CD14-positive monocyte (primary cell): ENCODE results near the gene CDH13. TPM values are rescaled to one million over a fixed set of nuclear protein-coding genes. Genes with fewer than 3 reads are reported as not detected.

Source experiments
- DNase-seq, 3 donors: peaks; one replicate each; pipeline ENCODE4 v3.0.0-alpha.2; 2011 to 2022
- H2AFZ ChIP-seq: 2 replicates; pipeline ENCODE4 v1.6.0; 2012; ENCODE audit warnings: mild to moderate bottlenecking, low read depth, low read length, inconsistent platforms; ENCODE audit not compliant: insufficient read depth, poor library complexity, severe bottlenecking
- H3K27ac ChIP-seq, 2 donors: 1 replicate in 1 of 2; 2 replicates in 1 of 2; pipeline ENCODE4 v1.5.1; 2012 to 2013; ENCODE audit warnings: low read length in 2 of 2, control low read depth in 1 of 2, inconsistent platforms in 1 of 2, low read depth in 1 of 2, mild to moderate bottlenecking in 1 of 2
- H3K27me3 ChIP-seq, 2 donors: one replicate each; pipeline versions ENCODE4 v1.6.0 to v1.6.1; 2011 to 2013; ENCODE audit warnings: low read length in 2 of 2; ENCODE audit not compliant: control insufficient read depth in 2 of 2, insufficient read depth in 2 of 2
- H3K36me3 ChIP-seq, 2 donors: replicated peaks in 1 of 2; 1 replicate in 1 of 2; 2 replicates in 1 of 2; pipeline versions ENCODE4 v1.5.1 to v1.6.1; 2012 to 2013; ENCODE audit warnings: low read length in 2 of 2, control low read depth in 1 of 2, inconsistent platforms in 1 of 2, mild to moderate bottlenecking in 1 of 2; ENCODE audit not compliant: insufficient read depth in 2 of 2, control insufficient read depth in 1 of 2
- H3K4me1 ChIP-seq, 2 donors: 1 replicate in 1 of 2; 2 replicates in 1 of 2; pipeline versions ENCODE4 v1.5.1 to v1.6.1; 2012 to 2013; ENCODE audit warnings: low read length in 2 of 2, control low read depth in 1 of 2, inconsistent platforms in 1 of 2, mild to moderate bottlenecking in 1 of 2, moderate library complexity in 1 of 2; ENCODE audit not compliant: insufficient read depth in 2 of 2, control insufficient read depth in 1 of 2
- H3K4me2 ChIP-seq: replicated peaks from 2 replicates; pipeline ENCODE3; 2012; ENCODE audit warnings: low read length, moderate library complexity, mild to moderate bottlenecking; ENCODE audit not compliant: poor library complexity, severe bottlenecking; ENCODE audit errors: extremely low read depth
- H3K4me3 ChIP-seq, 3 experiments: fragments of 200-600 bp in 1 of 3; sonication (generic) in 1 of 3; replicated peaks in 1 of 3; 1 replicate in 2 of 3; 2 replicates in 1 of 3; pipeline ENCODE4 v1.5.1; 2011 to 2013; ENCODE audit warnings: low read length in 3 of 3, mild to moderate bottlenecking in 3 of 3, control low read depth in 2 of 3, low read depth in 2 of 3, inconsistent platforms in 1 of 3, moderate library complexity in 1 of 3
- H3K79me2 ChIP-seq: 2 replicates; pipeline ENCODE4 v1.6.0; 2012; ENCODE audit warnings: mild to moderate bottlenecking, control low read depth, inconsistent platforms, low read length, moderate library complexity; ENCODE audit not compliant: insufficient read depth
- H3K9ac ChIP-seq: 2 replicates; pipeline ENCODE4 v1.6.0; 2017; ENCODE audit warnings: low read length, mild to moderate bottlenecking; ENCODE audit not compliant: insufficient read depth, poor library complexity, severe bottlenecking
- H3K9me3 ChIP-seq, 2 donors: replicated peaks in 1 of 2; 1 replicate in 1 of 2; 2 replicates in 1 of 2; pipeline versions ENCODE4 v1.5.1 to v1.6.1; 2012 to 2013; ENCODE audit warnings: low read length in 2 of 2, control low read depth in 1 of 2; ENCODE audit not compliant: control insufficient read depth in 1 of 2, insufficient read depth in 1 of 2
- H4K20me1 ChIP-seq: 2 replicates; pipeline ENCODE4 v1.6.0; 2012; ENCODE audit warnings: mild to moderate bottlenecking, low read length, control low read depth, moderate library complexity; ENCODE audit not compliant: insufficient read depth
- H3K27ac Mint-ChIP-seq, 7 donors: one replicate each; pipeline ENCODE4 v1.8.0; 2020; ENCODE audit warnings: mild to moderate bottlenecking in 7 of 7, mixed read lengths in 7 of 7, moderate library complexity in 6 of 7, inconsistent platforms in 2 of 7
- H3K27me3 Mint-ChIP-seq, 3 donors: one replicate each; pipeline ENCODE4 v1.8.0; 2021 to 2022; ENCODE audit warnings: low read depth in 3 of 3, mild to moderate bottlenecking in 3 of 3, mixed read lengths in 3 of 3, moderate library complexity in 3 of 3, inconsistent platforms in 1 of 3
- H3K36me3 Mint-ChIP-seq, 2 donors: one replicate each; pipeline ENCODE4 v1.8.0; 2020; ENCODE audit warnings: mixed read lengths in 2 of 2, inconsistent platforms in 1 of 2, mild to moderate bottlenecking in 1 of 2
- H3K4me1 Mint-ChIP-seq: one replicate; pipeline ENCODE4 v1.8.0; 2020; ENCODE audit warnings: mild to moderate bottlenecking, mixed read lengths
- H3K4me3 Mint-ChIP-seq, 2 donors: one replicate each; pipeline ENCODE4 v1.8.0; 2020; ENCODE audit warnings: mild to moderate bottlenecking in 2 of 2, mixed read lengths in 2 of 2, moderate library complexity in 1 of 2
- H3K9me3 Mint-ChIP-seq, 7 donors: one replicate each; pipeline ENCODE4 v1.8.0; 2020 to 2022; ENCODE audit warnings: mixed read lengths in 7 of 7, mild to moderate bottlenecking in 6 of 7, moderate library complexity in 6 of 7, inconsistent platforms in 2 of 7
- WGBS: methylation state at CpG from one replicate; pipeline ENCODE4 v1.1.5; 2013; ENCODE audit warnings: missing lambda C conversion rate; ENCODE audit not compliant: insufficient coverage; 5-methylcytosine and 5-hydroxymethylcytosine counted together
- intact Hi-C, 2 donors: fragments of 100-400 bp; cut with micrococcal nuclease; formaldehyde crosslinking; loops; one replicate each; pipeline versions ENCODE4 v1.15.0 to v1.15.1; 2023
- polyA plus RNA-seq, 3 donors: library from polyadenylated mRNA; depleted of rRNA in 1 of 3; unstranded in 2 of 3; stranded (reverse) in 1 of 3; fragments of 300-500 nt in 2 of 3; fragments of >200 nt in 1 of 3; fragmentation: Illumina TruSeq in 2 of 3; gene quantifications; 1 replicate in 2 of 3; 2 replicates in 1 of 3; pipeline ENCODE4 v1.2.3, GENCODE V29; 2012 to 2021
- TF ChIP-seq, protein P1 (sequence below): fragments of 200-600 bp; IDR thresholded peaks from one replicate; pipeline ENCODE4 v1.8.0; 2022; ENCODE audit warnings: antibody characterized with exemption, mild to moderate bottlenecking

Gene CDH13
- polyA plus RNA-seq, 3 donors, result 0.13 to 0.19 TPM; not detected in 1

- WGBS, result 100% methylated on average over 1 of the region's 9 CpGs
These were observed 1054.7 kb downstream of the CDH13 start for GRCh38 chr16:83681381-83681956.

GRCh38 chr16:83682116-83682867 is 1055.5 kb downstream of the CDH13 start:
- Mint-ChIP-seq H3K9me3 (peaks cover 0 to 2% (median 0%) of the 10 kb centered on the region in 7 donors), H3K4me3 (no peak overlapping the region), H3K4me1 (no peaks in the 10 kb centered on the region), H3K36me3 (no peaks in the 10 kb centered on the region), H3K27me3 (peaks cover 8 to 22% (median 15%) of the 10 kb centered on the region in 3 donors), H3K27ac (no peak overlapping the region)
- Histone ChIP-seq H3K36me3 (no peaks in the 10 kb centered on the region), H3K4me3 (no peak overlapping the region), H3K9me3 (no peaks in the 10 kb centered on the region), H3K4me2 (no peak overlapping the region), H3K27ac (no peak overlapping the region), H3K9ac (no peak overlapping the region), H3K79me2 (no peaks in the 10 kb centered on the region), H3K4me1 (no peaks in the 10 kb centered on the region), H4K20me1 (no peaks in the 10 kb centered on the region), H2AFZ (no peak overlapping the region), H3K27me3 (peaks cover 0 to 4% of the 10 kb centered on the region in 2 donors)
- 71% methylated on average over 8 of the region's 13 CpGs for WGBS
- DNase-seq, result no peak
- intact Hi-C loops, result no loop called here
- TF ChIP-seq, protein P1, sequence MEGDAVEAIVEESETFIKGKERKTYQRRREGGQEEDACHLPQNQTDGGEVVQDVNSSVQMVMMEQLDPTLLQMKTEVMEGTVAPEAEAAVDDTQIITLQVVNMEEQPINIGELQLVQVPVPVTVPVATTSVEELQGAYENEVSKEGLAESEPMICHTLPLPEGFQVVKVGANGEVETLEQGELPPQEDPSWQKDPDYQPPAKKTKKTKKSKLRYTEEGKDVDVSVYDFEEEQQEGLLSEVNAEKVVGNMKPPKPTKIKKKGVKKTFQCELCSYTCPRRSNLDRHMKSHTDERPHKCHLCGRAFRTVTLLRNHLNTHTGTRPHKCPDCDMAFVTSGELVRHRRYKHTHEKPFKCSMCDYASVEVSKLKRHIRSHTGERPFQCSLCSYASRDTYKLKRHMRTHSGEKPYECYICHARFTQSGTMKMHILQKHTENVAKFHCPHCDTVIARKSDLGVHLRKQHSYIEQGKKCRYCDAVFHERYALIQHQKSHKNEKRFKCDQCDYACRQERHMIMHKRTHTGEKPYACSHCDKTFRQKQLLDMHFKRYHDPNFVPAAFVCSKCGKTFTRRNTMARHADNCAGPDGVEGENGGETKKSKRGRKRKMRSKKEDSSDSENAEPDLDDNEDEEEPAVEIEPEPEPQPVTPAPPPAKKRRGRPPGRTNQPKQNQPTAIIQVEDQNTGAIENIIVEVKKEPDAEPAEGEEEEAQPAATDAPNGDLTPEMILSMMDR, result no peak

More at GRCh38 chr16:83681381-83681956, 1054.7 kb downstream of the CDH13 start:
- H3K9me3 Mint-ChIP-seq, result no peaks in the 10 kb centered on the region
- no peak for DNase-seq
- Histone ChIP-seq H3K27me3 (peaks cover 0 to 4% of the 10 kb centered on the region in 2 donors), H3K9me3 (no peaks in the 10 kb centered on the region), H3K79me2 (no peaks in the 10 kb centered on the region), H3K4me1 (no peaks in the 10 kb centered on the region), H3K36me3 (no peaks in the 10 kb centered on the region), H4K20me1 (no peaks in the 10 kb centered on the region), H3K4me2 (no peak overlapping the region), H2AFZ (no peak overlapping the region), H3K4me3 (no peak overlapping the region), H3K9ac (no peak overlapping the region), H3K27ac (no peak overlapping the region)
- no peak overlapping the region for H3K4me3 Mint-ChIP-seq
- no peaks in the 10 kb centered on the region for H3K4me1 Mint-ChIP-seq
- intact Hi-C loops, result no loop called here
- TF ChIP-seq, protein P1, result no peak
- no peaks in the 10 kb centered on the region for H3K36me3 Mint-ChIP-seq
- H3K27ac Mint-ChIP-seq, result no peak overlapping the region
- H3K27me3 Mint-ChIP-seq, result peaks cover 8 to 22% (median 13%) of the 10 kb centered on the region in 3 donors
